GM19043 (cell line): ENCODE results near the gene CACNA1G.

Experiments
- ATAC-seq: cut with Tn5 transposase; IDR thresholded peaks from one replicate; pipeline ENCODE4 v1.9.1; 2021; ENCODE audit warnings: low read depth; ENCODE audit not compliant: unreplicated experiment

CACNA1G gene

DNA sequence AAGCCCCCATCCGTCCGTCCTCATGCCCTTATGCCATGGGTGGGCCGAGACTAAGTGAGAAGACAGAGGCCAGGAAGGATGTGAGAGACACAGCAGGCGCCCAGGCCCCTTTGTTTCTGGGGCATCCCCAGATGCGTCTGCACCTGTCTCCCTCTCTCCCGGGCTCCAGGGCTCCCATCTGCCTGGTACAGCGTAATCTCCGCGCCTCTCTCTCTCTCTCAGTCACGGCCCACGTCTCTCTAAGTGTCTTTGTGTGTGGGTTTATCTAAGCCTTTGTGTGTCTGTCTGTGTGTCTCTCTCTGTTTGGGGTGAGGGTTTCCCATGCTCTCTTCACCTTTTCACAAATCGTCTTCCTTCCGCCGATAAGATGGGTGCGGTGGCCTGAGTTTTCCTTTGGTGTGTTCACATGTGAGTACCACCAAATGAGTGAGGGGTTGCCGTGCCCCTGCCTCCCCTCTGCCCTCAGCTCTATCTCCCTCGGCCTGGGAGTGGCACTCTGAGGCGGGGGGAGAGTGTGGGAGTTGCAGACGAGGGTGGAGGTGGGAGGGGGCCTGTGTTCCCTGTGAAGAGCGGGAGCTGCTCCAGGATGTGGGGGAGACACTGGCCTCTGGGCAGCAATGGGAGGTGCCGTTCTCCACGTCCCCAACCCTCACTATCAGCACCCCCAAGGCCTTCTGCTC, 48.3 kb downstream of the CACNA1G start:
- ATAC-seq: no peak

DNA sequence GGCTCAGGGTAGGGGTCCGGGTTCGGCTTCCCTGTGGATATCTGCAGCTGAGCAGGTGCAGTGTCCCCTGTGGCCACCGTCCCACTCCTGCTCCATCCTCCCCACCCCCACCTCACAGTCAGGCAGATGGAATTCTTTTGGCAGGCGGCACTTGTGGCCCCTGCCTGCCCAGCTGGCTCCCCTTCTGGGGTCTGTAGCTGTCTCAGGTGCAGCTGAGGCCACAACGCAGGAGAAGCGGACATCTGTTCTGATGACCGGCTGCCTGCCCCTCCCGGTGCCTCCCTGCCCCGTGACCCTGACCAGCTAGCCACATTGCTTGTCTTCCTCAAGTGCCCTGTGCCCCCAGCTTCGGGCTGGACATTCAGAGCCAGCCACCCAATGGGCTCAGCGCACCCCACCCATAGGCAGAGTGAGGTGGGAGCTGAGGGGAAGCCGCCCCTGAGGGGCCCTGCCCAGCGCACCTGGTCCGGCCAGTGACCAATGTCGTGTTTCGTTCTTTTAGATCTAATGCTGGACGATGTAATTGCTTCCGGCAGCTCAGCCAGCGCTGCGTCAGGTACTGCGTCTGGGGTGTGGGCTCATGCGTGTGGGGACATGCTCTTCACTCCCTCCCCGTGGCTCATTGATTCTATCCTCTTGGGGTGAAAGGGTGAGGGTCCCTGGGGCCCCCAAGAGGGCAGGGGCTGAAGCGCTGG, 49.0 kb downstream of the CACNA1G start:
- ATAC-seq: no peak

DNA sequence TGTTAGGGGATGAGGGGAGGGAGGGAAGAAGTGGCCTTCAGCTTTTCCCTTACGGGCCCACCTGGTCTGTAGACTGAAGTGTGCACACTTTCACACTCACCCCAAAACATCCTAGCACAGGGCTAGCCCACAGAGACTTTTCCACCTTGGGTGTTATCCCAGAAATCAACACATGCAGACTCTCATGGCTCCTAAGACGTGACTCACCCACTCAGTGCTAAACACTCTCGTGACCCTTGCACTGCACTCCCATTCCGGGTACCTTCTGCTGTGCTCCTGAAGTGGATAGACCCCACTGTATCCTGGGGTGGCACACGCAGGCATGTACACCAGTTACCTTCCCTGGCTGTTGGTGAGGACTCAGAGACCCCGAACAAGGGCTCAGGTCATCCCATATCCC, 51.1 kb downstream of the CACNA1G start:
- ATAC-seq: no peak

DNA sequence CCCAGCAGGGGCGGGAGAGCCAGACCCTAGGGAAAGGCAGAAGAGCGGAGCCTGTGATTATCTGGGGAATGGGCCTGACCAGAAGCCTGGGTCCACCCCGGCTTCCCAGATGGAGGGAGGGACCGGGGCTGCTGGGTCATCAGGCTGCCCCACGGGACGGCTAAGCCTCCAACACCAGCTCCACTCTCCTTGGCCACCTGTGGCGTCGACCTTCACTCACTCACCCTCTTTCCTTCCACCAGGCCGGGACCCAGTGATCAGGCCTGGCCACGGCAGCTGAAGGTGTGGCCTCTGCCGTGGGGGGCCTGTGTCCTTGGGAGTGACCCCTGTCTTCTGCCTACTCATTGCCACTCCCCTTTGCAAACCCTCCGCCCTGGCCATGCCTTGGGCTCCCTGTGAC, 51.8 kb downstream of the CACNA1G start:
- ATAC-seq: no peak

DNA sequence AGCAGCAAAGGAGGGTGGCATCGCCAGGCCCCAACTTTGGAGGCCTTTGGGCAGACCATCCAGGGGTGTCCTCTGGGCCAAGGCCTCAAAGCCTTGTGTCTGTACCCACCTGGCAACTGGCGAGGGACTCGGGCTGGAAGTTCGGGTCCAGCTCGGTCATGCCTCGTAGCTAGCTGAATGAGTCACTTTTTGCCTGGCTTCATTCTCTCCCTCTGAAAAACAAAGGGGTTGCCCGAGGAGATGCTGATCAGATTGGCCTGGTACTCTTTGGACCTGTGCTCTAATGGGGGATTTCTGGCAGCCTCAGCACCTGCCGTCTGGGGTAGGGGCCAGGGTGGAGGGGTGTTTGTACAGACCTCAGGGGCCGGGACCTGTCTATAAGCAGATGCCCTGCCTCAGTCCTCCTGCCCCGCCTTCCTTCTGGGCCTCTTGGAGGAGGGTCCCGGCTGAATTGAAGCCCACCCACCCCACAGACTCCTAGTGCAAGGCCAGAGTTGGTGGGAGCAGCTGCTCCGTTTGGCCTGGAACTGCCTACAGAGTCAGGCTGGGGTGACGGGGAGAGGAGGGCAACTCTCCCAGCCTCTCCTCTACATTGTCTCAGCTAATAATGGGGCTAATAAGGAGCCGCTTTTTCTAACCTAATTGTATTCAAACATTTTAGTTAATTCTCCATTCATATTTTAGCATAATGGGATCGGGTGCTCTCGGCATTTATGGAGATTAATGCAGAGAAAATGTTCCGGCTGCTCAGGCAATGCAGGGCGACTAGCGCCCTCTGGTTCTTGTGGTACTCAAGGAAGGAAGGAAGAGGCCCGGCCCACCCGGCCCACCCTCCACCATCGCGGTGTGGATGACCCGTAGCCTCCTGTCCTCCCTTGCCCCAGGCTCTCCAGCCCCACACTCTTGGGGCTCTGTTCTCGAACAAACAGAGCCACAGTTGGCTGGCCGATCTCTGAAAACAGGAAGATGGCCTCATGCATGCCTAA, 52.8 kb downstream of the CACNA1G start:
- ATAC-seq: no peak

DNA sequence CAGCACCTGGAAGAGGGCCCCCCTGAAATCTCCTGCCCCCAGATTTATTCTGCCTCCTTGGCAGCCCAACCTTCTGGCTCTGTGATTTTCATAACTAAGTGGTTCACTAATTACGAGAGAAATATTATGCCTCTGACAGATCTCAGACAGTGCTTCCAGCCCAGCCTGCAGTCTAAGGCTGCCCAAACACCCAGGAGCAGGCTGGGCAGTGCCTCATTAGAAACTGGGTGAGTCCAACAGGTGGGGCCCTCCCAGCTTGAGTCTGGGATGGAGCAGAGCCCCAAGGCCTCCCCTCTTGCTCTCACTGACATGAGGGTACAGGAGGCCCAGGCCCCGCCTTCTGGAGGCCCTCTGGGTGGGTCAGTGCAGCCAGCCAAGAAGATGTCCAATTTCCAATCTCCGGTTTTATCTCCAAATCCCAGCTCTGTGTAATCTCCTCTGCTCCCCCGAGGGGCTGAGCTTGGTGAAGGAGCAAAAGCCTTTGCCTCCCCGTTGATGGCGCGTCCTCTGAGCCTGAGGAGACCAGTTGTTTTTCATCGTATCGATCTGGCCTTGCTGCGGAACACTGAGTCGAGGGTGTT, 54.0 kb downstream of the CACNA1G start:
- no peak for ATAC-seq

DNA sequence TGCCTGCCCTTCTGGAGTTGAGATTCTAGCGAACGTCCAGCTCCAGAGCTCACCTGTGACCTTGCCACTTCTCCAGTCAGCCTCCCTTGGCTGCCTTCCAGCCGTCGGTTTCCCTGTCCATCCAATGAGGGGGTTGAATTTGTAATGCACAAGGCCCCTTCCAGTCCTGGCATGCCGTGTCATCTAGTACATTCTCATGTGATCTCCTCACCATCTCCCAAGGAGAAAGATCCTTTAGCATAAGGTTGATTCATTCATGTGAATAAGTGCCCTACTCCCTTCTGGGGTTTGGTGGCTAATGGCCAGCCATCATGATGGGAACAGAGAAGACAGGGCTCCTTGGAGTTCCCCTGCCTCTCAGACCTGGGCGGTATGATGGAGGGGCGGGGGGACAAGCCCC, 55.3 kb downstream of the CACNA1G start:
- no peak for ATAC-seq

DNA sequence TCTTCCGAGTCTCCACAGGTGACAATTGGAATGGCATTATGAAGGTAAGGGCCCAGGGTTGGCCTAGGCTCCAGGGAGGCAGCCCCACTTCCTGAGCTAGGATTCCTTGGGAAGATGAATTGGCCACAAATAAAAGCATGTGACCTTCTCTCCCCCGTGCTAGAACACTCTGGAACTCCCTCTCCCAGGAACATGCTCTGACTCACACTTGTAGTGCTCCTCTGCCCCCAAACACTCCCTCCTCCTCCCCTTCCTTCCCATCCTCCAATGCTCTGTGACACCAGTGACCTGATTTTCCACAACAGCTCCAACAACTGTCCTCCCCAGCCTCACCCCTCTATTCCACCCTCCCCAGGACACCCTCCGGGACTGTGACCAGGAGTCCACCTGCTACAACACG, 57.8 kb downstream of the CACNA1G start:
- no peak for ATAC-seq

DNA sequence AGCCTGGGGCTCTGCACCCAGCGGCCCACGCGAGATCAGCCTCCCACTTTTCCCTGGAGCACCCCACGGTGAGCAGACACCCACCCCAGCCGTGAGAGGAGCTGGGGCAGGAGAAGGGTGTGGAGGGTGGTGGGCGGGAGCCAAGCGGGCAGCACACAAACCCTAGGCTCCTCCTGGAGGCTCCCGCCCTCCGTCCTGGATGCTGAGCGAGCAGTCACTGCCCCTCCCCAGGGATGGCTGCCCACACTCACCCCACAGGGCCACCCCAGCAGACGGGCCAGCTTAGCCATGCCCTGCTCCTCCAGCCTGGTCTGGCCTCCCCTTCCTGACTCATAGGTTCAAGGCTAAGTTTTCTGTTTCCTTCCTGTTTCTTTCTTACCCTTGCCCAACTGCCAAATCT, 58.4 kb downstream of the CACNA1G start:
- no peak for ATAC-seq

DNA sequence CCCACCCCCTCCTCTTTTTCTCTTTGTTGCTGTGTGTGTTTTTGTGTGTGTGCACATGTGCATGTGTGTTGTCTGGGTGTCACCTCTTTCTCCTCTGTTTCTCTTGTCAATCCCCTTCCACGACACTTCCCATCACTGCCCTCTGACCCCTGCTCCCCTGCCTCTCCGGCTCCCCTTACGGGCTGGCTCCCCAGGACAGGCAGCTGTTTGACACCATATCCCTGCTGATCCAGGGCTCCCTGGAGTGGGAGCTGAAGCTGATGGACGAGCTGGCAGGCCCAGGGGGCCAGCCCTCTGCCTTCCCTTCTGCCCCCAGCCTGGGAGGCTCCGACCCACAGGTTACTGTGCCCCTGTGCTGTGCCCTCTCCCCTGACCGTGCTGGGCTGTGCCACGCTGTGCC, 59.0 kb downstream of the CACNA1G start:
- no peak for ATAC-seq

DNA sequence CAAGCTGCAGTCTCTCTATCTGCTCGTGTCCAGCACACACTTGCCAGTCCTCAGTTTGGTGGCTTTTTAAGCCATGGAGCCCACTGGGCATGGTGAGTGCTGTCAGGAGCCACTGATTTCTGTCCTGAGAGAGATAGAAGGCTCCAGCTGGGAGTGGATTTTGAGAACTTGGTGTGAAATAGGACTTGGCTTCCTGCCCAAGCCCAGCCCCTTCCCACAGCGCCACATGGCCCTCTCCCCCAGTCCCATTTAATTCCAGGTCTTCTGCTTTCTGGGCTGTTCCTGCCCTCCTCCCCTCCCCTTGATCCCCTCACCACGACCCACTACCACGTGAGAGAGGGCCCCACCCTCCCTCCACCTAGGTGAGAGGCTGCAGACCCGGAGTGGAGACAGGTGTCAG, 59.7 kb downstream of the CACNA1G start:
- no peak for ATAC-seq

DNA sequence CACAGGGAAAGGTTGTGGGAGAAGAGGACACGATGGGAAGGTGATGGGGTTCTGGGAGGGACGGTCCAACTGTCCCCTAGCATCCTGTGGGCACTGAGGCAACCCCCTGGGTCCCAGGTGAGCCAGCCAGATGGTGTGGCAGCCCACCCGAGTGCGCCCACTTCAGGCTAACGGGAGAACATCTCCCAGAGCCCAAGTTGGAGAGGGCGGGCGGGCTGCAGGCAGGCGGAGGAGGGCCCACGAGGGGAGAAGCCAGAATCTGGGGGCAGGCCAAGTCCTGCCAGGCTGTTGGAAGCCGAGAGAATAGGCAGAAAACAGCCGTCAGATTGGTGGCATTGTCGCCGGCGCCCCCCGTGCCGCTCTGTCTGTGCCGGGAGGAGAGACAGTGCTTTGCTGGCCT, 60.3 kb downstream of the CACNA1G start:
- no peak for ATAC-seq

DNA sequence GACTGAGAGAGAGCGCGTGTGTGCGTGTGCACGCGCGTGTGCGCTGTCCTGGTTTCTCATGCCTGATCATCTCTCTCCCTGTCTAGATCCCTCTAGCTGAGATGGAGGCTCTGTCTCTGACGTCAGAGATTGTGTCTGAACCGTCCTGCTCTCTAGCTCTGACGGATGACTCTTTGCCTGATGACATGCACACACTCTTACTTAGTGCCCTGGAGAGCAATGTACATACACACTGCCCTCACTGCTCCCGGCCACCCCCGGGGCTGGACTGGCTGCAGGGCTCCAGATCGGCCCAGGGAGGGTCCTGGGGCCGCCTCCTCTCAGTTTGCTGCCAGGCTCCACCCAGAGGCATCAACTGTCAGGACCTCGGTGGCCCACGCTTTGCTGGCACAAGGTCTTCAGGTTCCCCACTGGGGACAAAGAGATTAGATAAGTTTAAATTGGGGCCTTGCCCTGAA, 61.1 kb downstream of the CACNA1G start:
- ATAC-seq: no peak

DNA sequence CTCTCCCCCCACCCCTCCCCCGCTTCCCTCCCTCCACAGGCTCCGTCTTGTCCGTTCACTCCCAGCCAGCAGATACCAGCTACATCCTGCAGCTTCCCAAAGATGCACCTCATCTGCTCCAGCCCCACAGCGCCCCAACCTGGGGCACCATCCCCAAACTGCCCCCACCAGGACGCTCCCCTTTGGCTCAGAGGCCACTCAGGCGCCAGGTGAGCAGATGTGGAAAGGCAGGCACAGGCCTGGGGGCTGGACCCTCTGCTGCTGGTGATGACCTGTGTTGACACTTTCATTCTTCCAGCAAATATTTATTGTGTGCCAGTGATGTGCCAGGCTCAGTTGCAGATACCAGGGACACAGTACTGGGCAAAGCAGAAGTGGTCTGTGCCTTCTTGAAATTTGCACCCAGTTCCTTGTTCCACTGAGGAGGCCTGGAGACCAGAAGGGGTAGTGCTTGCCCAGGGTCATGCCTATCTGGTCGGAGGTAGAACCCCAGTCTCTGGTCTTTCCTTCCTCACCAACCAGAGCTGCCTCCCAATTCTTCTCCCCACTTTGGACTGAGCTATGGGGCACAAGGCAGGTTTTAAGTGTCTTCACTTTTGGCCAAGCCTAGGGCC, 63.9 kb downstream of the CACNA1G start:
- ATAC-seq: no peak

DNA sequence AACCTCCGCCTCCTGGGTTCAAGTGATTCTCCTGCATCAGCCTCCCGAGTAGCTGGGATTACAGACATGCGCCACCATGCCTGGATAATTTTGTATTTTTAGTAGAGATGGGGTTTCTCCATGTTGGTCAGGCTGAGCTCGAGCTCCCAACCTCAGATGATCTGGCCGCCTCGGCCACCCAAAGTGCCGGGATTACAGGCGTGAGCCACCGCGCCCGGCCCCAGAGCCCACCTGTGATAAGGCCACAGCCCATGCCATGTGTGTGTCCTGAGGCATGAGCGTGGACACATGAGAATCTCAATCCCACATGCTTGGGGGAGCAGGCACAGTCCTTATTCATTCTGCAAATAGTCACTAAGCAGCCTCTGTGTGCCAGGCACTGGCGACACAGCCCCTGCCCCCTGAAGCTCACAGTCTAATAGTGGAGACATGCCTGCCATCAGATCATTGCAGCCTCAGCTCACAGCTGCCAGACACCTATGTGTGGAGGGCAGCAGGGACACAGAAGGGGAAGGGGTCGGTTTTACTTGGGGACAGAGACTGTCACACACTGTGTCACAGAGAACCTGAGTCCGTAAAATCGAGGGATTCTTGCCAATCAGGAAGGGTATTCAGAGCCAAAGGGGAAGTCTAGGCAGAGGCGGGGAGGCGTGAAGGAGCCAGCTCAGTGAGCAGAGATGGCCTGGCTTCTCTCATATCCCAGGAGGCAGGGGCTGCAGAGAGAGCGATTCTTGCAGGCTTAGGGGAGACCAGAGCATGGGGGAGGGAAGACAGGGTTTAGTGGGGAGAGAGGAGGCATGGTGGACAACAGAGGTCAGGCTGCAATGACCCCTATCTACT, 64.7 kb downstream of the CACNA1G start:
- ATAC-seq: no peak

DNA sequence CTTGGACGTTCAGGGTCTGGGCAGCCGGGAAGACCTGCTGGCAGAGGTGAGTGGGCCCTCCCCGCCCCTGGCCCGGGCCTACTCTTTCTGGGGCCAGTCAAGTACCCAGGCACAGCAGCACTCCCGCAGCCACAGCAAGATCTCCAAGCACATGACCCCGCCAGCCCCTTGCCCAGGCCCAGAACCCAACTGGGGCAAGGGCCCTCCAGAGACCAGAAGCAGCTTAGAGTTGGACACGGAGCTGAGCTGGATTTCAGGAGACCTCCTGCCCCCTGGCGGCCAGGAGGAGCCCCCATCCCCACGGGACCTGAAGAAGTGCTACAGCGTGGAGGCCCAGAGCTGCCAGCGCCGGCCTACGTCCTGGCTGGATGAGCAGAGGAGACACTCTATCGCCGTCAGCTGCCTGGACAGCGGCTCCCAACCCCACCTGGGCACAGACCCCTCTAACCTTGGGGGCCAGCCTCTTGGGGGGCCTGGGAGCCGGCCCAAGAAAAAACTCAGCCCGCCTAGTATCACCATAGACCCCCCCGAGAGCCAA, 65.6 kb downstream of the CACNA1G start:
- ATAC-seq: no peak

DNA sequence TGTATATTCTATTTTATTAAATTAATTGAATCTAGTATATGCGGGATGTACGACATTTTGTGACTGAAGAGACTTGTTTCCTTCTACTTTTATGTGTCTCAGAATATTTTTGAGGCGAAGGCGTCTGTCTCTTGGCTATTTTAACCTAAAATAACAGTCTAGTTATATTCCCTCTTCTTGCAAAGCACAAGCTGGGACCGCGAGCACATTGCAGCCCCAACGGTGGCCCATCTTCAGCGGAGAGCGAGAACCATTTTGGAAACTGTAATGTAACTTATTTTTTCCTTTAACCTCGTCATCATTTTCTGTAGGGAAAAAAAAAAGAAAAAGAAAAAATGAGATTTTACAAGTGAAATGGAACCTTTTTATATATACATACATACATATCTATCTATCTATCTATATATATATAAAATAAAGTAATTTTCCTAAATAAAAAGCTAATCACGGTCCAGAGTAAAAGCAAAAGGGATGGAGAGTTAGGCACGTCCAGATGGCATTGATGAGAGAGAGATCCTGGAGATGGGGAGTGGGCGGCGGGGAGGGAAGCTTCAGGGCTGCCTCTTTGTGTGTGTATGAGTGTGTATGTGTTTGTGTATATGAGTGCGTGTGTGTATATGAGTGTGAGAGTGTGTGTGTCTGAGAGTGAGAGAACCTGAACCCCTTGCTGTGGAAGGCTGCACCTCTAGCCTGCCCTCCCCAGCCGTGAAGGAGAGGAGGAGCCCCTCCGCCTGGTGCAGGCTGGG, 66.7 kb downstream of the CACNA1G start:
- no peak for ATAC-seq

DNA sequence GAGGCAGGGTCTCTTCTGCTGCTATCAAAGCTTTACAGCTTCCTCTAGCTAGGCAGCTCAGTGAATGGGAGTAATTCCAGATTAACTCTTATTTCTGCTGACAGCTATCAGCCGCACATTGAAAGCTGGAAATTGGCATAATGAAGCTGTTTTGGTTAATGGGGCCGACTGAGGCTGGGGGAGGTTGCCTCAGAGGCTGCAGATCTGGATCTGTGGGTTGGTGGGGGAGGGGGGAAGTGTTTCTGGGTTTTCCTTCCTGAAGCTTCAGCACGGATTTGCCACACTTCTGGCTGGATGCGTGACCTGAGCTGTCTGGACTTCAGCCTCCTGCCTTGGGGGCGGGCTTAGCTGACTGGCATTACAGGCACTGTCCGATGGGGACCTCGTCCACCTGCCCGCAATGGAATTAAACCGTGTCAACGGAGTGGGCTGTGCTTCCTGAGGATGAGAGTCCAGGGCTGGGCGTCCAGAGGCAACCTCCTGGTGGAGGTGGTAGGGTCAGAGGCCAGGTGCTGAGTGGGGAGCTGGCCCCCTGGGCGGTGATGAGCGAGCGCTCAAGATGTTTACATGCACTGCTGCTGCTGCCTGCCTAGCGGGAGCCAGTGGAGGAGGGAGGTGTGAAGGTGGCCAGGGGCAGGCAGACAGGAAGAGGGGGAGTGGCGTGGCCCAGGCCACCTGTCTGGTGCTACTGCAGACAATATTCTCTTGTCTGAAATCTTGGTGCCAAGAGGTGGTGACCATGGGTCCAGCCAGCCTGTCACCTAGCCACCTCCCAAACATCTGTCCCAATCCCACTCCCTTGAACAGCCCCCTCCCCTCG, 67.5 kb downstream of the CACNA1G start:
- ATAC-seq: no peak
